Measurements from ENCODE around the gene MAPK9.

DNA sequence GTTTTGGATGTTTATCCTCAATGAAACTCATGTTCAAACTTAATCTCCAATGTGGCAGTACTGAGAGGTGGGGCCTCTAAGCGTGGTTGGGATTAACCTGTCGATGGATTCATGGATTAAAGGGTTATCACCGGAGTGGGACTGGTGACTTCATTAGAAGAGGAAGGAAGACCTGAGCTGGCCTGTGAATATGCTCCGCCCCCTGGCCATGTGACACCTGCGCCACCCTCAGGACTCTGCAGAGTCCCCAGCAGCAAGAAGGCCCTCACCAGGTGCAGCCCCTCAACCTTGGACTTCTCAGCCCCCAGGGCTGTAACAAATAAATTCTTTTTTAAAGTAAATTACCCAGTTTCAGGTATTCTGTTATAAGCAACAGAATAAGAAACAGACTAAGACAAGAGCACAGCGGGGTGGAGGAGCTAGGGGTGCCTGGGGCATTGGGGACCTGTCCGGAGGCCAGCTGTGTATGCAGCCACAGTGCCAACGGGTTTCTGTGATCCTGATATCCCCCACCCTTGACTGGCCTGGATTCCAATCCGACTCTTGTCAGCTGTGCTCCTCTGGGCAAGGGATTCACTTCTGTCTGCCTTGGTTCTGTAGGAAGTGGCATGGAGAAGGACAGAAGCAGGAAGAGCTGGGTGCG lies 3.2 kb upstream of the MAPK9 start:
- TF ChIP-seq, protein P1, sequence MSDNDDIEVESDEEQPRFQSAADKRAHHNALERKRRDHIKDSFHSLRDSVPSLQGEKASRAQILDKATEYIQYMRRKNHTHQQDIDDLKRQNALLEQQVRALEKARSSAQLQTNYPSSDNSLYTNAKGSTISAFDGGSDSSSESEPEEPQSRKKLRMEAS (IDR thresholded peaks at IDR 0.05), result no peak
- TF ChIP-seq, protein P2, sequence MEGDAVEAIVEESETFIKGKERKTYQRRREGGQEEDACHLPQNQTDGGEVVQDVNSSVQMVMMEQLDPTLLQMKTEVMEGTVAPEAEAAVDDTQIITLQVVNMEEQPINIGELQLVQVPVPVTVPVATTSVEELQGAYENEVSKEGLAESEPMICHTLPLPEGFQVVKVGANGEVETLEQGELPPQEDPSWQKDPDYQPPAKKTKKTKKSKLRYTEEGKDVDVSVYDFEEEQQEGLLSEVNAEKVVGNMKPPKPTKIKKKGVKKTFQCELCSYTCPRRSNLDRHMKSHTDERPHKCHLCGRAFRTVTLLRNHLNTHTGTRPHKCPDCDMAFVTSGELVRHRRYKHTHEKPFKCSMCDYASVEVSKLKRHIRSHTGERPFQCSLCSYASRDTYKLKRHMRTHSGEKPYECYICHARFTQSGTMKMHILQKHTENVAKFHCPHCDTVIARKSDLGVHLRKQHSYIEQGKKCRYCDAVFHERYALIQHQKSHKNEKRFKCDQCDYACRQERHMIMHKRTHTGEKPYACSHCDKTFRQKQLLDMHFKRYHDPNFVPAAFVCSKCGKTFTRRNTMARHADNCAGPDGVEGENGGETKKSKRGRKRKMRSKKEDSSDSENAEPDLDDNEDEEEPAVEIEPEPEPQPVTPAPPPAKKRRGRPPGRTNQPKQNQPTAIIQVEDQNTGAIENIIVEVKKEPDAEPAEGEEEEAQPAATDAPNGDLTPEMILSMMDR (IDR thresholded peaks at IDR 0.05 in 2 of 3, conservative IDR thresholded peaks at IDR 0.05 in 1 of 3; ENCODE audit: borderline replicate concordance in 1 of 3, insufficient read depth in 1 of 3, low read depth in 2 of 3, low read length in 2 of 3), result no peak
- TF ChIP-seq SRF (IDR thresholded peaks at IDR 0.05; ENCODE audit: low read depth), result no peak
- TF ChIP-seq POLR2A (IDR thresholded peaks at IDR 0.05; ENCODE audit: borderline replicate concordance, extremely low read depth, insufficient read depth, insufficient read length), result no peak
- no peak for TF ChIP-seq SP1 (IDR thresholded peaks at IDR 0.05; ENCODE audit: low read depth)
- no peak for TF ChIP-seq YY1 (IDR thresholded peaks at IDR 0.05; ENCODE audit: extremely low read depth, insufficient replicate concordance, low read depth, low read length)
- no peak for TF ChIP-seq POLR2AphosphoS5 (IDR thresholded peaks at IDR 0.05; ENCODE audit: low read depth, low read length)
- no peak for TF ChIP-seq EZH2 (IDR thresholded peaks at IDR 0.05)
- TF ChIP-seq ZFX (IDR thresholded peaks at IDR 0.05), result no peak
- no peak for TF ChIP-seq RAD21 (IDR thresholded peaks at IDR 0.05; ENCODE audit: low read depth)
- TF ChIP-seq ZBTB33 (IDR thresholded peaks at IDR 0.05; ENCODE audit: extremely low read depth, insufficient replicate concordance, low read length), result no peak
- no peak for TF ChIP-seq TCF7L2 (IDR thresholded peaks at IDR 0.05; ENCODE audit: borderline replicate concordance, extremely low read depth, insufficient read depth, insufficient read length)
- no peak for TF ChIP-seq ZNF274 (IDR thresholded peaks at IDR 0.05; ENCODE audit: low read depth, low read length)
- TF ChIP-seq CBX3 (IDR thresholded peaks at IDR 0.05; ENCODE audit: low read depth), result no peak

Data from HCT116 (cell line).